ENCODE data around the gene KCNJ18.
"Not testable (repeated sequence)": the region's sequence is repeated elsewhere in the genome, so short reads cannot be mapped to it uniquely, and the experiment has no call there.

Gene KCNJ18

DNA sequence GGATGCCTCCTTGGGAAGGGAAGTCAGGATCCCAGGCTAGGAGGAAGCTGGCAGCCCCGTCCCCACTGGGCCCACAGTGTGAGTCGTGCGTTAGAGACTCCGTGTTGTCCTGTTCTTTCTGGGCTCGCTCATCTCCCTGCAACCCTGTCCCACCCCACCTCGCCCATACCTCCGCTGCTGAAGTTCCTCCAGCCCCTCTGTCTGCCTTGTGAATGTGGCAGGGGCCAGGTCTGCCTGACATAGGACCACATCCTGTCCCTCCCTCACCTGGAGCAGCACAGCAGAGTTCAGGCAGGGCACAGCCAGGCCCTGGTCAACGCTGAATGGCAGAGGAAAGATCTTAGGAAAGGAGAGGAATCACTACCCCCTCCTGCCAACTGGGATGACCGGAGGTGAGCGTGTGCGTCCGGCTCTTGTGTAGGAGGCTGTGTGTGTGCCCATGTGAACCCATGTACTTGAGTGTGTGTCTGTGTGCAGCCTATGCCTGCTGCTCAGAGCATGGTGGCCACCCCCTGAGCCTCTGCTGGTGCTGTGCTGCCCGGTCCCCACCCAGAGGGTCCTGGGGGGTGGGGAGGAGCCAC, 12.8 kb downstream of the KCNJ18 start:
- no peak for DNase-seq

DNA sequence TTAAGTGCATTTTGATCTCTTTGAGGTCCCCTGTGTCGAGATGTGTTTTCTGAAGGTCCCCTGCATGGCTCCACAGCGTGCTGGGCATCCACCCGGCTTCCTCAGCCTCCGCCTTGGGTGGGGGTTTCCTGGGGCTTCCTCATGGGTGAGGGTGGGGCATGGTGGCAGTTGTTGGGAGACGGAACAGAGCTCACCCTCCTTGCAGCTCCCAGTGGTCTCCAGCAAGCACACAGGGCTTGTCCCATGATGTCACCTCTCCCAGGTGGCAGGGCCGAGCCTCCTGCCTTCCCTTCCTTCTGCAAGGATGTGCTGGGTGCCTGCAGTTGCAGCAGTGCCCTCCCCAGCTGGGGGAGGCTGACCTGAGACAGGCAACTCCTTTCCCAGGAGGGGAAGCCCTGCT, 13.4 kb downstream of the KCNJ18 start:
- not testable (repeated sequence) for DNase-seq

DNA sequence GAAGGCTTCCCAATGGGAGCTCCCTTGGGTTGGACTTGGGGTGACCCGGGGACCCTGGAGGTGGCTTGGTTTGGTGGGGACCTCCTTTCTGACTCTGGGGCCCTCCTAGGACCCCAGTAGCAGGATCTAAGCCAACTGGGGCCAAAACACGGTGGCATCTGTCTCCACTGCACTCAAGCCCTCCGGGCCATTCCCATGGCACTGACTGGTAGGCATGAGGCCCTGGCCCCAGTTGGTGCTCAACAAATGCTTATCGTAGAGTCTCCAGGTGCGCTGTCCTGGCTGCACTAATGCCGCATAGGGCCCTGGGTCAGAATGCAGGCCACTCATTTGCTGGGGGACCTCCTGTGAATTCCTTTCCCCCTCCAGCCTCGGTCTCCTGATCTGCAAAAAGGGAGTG, 14.2 kb downstream of the KCNJ18 start:
- not testable (repeated sequence) for DNase-seq

DNA sequence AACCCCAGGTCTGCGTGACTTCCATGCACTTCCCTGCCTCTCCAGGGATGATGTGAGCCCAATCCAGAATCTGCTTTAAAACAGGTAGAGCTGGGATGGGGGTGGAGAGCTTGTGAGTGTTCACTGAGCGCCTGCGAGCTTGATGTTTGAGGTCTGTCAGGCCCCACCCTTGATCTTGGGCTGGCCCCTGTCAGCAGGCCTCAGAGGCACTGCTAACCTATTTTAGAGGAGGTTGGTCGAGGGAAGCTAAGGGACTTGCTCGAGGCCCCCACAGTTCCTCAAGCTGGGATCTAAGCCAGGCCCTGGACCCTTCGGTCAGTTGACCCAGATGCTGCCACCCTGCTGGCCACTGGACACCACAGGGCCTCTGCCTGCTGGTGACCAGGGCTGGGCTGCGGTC, 14.8 kb downstream of the KCNJ18 start:
- DNase-seq = not testable (repeated sequence)

DNA sequence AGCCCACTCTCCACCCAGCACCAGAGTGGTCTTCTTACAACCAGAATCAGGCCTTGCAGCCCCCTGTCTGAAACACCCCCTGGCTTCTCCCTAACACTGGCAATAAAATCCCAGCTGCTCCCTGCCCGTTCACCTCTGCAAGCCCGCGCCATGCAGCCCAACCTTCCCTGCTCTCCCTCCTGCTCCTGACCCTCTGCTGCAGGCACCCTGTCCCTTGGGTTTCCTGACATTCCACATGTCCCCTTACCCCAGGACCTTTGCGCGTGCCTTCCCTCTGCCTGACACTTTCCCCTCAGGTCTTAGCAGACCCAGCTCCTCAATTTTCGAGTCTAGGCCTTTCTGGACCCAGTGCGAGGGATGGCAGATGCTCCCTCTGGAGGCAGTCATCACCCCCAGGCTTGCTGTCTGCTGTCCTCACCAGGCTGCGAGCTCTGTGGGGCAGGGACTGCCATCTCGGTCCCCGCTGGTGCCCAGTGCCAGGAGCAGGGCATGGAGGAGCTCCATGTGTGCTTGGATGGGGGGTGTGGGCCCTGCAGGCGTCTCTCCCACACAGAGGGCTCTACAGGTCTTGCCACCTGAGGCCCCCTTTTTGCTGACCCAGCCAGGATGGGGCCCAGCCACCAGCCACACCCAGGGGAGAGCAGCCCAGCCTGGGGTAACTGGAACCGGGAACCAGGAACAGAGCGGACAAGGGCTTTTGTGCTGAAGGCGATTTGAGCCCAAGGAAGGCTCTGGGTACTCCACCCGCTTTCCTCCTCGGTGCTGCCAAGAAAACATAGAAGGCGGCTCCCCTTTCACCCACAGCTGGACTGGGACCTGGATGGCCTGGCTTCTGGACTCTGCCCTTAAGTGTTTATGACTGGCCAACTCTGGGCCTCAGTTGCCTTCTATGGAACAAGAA, 15.6 kb downstream of the KCNJ18 start:
- DNase-seq = not testable (repeated sequence)

DNA sequence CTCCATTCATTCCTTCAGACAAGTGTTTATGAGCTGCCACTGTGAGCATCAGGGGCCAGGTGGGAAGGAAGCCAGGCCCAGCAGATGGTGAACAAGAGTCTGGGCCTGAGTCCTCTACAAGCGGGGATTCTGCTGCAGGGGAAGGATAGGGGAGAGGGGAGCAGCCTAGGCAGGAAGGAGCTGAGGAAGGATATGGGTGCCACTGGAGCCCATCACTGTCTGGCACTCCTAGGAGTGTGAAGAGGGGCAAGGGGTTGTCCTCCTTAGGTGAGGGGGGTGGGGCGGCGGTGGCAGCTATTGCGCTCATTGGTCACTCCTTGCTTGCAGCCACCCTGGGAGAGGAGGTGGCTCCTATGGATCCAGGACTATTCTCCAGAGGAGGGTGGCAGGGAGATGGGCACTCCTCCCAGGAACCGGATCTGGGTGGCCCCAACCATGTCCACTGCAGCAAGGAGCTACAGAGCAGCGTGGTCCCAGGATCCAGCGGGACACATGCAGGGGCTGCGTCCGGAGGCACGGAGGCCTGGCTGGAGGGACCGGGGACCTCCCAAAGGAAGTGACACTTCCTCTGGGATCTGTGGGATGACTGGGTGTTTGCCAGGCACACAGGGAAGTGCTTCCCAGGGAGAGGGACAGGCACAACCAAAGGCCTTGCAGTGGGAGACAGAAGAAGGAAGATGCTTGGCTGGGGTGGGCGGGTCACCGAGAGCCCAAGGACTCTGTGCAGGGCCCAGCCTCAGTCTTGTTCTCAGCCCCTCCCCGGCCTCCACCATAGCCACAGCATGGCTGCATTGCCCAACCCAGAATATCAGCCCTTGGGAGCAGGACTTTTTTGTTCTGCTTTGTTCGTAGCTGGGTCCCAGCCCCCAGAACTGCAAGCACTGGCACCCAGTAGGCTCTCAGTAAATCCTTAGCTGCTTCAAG, 16.6 kb downstream of the KCNJ18 start:
- DNase-seq = not testable (repeated sequence)

DNA sequence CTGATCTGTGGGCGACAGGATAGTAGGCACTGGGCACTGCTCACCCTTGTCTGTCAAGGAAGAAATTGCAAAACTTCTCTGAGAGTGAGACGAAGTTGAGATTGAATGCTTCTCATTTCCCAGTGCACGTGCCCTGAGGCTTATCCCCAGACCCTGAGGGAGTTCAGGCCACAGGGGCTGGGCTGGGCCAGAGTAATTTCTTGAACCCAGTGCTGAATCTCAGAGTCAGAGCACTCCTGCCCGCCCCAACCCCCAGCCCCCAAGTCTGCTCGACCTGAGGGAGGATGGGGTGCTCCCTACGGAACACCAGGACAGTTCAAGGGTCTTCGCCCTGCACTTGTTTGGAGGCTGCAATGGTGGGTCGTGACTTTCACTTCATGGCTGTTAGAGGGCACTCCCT, 17.7 kb downstream of the KCNJ18 start:
- DNase-seq = not testable (repeated sequence)

DNA sequence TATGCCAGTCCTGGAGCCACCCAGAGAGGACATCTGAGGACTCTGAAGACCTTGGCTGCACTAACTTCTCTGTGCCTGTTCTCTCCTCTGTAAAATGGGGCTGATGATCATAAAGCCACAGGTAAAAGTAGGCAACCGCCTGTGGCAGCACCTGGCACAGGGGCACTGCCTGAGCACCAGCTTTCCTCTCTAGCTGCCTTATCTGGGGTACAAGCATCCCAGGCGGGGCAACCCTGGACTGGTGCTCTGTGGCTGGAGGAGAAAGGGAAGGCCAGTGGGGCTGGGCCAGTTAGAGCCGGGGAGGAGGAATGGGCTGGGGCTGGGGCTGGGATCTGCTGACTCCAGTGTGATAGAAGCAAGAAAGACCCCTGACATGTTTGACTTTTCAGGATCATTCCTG, 18.2 kb downstream of the KCNJ18 start:
- DNase-seq = not testable (repeated sequence)

DNA sequence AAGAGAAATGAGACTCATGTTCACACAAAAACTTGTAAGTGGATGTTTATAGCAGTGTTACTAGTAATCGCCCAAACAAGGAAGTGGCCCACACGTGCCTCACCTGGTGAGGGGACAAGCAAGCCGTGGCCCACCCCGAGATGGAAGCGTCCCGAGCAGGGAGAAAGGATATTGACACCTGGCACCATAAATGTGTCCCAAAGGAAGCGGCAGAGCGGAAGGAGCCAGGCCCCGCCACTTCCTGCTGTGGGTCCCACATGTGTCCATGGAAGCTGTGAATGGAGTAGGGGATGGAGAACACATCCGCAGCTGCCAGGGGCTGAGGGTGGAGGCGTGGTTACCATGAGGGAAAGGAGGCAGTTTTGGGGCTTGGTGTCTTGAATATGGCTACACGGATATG, 18.9 kb downstream of the KCNJ18 start:
- DNase-seq = no peak

DNA sequence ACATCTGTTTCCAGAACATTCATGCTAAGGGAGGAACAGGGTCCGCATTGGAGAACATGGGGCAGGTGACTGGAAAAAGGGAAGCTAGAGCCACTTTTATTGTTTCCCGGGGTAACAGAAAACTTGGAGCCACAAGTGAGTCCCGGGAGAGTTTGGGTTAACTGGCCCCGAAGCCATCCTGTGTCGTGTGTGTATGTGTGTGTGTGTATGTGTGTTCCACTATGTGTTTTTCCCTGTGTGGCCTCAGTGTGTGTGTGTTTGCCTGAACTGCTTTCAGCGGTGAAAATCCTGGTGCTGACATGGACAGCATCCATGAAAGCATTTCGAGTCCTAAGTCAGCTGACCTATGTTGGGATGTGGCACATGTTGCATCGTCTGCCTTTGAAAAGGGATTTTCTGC, 20.7 kb downstream of the KCNJ18 start:
- not testable (repeated sequence) for DNase-seq

DNA sequence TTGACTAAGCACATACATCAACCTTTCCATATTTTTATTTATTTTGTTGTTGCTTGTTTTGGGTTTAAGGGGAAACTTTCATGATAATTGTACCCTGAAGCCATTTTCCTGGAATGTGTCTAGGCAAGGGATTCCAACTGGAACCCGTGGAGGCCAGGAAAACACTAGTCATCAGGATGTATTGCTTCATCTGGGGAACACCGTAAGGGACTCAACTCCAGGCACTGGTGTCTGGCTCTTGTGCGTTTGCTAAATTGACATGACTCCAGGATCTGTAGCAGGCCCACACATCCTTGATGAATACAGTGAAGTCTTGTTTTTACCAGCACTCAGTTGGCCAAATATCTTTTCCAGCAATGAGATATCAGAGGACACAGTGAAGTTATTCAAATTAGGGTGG, 21.3 kb downstream of the KCNJ18 start:
- not testable (repeated sequence) for DNase-seq

DNA sequence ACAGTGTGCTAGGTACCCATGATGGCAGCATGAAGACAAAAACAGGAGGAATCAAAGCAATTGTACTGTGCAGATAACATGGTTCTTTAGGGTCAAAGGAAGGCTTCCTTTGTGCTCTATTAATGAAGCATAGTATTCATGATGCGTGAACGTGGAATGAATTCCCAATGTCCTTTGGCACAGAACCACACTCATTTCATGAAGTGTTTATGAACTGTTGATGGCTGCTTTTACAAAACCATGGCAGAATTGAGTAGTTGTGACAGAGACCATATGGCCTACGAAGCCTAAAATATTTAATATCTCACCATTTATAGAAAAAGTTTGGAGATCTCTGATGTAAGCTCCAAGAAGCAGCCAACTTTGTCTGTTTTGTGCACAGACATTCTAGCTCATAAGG, 22.4 kb downstream of the KCNJ18 start:
- not testable (repeated sequence) for DNase-seq

DNA sequence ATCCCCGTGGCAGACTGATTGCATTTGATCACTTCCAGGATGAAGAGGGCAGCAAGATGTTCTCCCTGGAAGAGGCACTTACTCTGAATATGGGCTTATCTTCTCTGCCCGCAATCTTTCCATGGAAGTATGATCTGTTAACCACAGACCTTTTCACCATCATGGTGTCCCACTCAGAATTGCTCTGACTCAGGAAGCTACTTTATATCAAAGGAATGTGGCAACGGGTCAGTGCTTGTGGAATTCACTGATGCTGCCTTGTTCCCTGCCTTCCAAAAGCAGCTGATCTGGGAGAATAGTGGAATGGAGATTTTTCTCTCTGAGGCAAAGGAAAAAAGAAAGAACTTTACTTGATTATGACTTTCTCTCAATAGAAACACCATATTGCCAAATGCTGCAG, 23.6 kb downstream of the KCNJ18 start:
- DNase-seq = not testable (repeated sequence)

DNA sequence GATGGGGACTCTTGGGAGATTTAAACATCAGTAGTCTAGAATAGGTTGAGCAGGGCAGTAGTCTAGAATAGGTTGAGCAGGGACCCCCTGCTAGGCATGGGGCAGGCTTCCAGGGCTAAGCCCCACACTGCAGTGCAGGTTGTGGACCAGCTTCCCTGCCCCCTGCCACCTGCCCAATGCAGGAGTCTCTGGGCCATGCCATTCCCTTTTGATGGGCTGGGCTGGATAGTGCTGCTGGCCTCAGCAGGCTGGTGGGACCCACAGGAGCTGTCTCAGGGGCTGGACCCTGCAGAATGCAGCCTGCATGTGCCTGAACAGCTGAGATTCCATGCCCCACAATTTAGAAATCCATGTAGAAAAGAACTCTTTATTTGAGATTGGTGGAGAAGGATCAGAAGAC, 26.6 kb downstream of the KCNJ18 start:
- not testable (repeated sequence) for DNase-seq

DNA sequence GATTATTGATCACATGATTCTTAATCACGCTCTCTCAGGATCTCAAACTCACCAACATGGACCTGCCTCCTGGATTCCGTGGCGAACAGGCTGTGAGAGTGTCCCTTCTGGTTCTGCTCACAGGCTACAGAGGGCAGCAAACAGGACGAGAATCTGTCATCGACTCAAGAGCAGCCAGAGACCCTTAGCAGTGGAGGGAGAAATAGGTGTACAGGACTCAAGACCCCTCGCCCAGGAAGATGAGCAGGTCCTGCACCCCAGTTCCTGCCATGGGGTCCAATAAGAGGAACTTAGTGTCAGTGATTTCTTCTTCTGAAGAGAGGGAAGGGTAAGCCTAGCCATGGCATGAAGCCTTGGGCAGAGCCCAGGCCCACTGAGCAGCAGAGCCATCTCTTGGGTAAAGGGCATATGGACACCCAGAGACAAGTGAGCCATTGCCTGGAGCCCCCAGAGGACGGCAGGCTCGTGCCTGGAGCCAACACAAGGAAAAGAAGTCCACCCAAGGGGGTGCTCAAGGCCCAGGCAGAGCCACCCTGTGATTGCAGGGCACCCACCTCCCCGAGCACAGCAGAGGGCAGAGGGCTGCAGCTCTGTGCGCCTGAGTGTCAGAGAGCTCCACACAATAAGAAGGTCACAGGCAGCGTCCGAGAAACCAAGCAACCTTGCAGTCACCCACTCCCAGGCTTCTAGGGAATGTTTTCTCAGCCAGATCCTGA, 27.3 kb downstream of the KCNJ18 start:
- DNase-seq = not testable (repeated sequence)

DNA sequence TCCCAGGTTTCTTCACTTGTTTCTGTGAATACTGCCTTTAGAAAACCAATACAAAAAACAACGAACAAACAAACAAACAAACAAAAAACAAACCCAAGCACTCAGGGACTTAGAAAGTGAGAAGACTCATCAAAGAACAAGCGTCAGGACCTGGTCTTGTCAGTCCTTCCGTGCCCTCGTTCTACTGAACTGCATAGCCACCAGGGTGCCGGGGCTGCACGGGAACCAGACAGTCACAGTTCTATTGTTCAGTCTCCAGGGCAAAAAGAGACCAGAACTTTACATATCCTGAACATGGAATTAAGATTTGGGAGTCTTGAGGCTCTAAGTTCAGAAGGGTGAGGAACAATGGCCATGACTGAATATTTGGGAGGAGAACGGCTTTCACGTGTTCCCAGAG, 28.2 kb downstream of the KCNJ18 start:
- not testable (repeated sequence) for DNase-seq

DNA sequence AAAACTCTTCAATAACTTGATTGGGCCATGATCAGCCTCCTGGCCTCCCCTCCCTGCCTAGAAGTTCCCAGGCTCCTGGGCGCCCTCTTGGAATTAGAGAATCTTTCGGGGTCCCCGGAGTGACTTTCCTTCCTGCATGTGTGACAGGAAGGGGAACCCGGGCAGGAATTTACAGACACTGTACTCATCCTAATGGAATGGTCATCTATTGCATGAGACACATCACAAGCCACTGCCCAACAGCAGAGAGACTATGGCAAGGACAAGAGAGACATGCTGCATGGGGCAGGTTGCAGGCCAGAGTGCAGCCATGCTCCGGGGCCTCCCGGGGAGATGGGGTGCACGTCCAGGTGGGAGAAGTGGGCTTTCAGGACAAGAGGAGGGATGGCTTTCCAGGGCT, 29.9 kb downstream of the KCNJ18 start:
- DNase-seq = not testable (repeated sequence)

DNA sequence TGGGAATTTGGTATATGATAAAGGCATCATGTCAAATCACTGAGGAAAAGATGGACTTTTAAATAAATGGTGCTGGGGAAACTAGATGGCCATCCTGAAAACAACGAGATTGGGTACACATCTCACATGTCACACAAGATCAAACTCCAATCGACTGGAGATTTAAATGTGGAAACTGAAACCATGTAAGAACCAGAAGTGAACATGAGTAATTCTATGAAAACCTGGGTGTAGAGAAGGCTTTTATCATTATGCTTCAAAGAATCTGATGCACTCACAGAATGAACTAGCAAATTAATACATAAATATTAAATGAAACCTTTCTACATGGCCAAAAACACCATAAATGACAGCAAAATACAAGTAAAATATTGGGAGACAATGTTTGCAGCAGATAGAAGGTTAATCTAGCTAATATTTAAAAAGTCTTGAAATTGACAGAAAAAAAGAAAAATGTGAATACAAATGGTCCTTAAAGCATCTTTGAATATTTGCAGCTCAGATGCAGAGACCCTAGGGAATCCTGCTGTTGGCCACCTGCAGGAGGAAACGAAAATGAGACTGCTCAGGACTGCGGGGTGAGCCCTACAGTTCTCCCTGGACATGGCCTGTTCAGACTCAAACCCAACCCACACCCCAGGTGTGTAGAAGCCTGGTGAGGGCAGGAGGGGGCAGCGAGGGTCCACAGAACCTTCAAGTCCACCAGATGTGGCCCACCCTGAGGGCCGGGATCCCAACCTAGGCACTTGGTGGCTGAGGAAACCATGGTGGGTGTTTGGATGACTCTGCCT, 32.1 kb downstream of the KCNJ18 start:
- DNase-seq = not testable (repeated sequence)

DNA sequence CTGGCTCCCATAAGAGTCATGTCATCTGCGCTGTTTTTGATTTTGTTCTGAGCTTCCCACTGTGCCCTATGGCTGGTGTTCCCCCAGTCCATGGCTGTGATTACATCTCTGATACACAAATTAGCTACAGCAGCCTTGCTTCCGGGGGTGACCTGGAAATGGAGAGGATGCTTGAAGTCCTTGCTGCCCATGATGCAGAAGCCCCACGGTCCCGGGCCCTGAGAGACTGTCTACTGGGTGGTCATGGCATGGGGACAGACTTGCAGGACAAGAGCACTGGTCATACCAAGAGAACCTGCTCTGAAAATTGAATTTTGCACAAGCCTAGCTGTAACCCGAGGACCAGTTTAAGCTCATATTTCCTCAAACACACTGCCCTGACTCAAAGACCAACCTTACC, 38.8 kb downstream of the KCNJ18 start:
- not testable (repeated sequence) for DNase-seq

DNA sequence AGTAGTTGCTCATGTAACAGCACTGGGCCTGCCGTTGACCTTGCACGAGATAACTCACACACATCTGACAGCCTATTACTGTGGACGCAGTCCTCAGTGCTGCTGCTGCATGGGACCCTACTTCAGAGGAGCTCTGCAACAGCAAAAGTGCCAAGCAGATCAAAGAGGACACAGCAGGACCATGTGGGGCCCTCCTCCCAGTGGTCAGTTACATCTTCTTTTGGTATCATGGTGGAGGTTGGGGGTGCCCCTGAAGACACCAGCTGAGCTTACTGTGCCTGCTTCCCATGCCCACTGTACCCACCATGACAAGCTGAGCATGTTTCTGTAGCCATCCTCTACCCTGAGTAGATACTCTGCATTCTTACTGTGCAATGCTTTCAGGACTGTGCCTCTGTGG, 41.6 kb downstream of the KCNJ18 start:
- DNase-seq = not testable (repeated sequence)

DNA sequence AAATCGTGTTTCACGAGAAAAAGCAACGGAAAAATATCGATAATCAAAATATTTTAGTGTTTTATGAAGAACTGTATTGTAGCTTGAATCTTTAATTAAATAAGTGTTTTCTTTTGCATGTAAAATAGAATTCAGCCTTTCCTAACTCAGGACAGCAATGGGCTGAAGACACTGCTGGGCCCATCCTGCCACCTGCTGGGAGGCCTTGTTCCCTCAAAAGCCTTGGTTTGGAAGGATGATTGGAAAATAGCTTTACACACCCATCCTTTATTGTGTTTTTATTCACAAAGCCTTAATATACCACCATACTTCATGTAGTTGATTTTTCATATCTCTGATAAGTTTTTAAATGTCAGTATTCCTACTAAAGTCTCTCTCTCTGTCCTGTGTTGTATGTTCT, 43.5 kb downstream of the KCNJ18 start:
- DNase-seq = not testable (repeated sequence)

Data from T-helper 1 cell (primary cell).